Activated T-cell treated with anti-CD3 and anti-CD28 coated beads, Interleukin-2, amount 50 U/mL, for 72 hours (primary cell): ENCODE measurements around the gene DPEP3. TPM values are rescaled to one million over a fixed set of nuclear protein-coding genes. Genes with fewer than 3 reads are reported as not detected.
"Not testable (repeated sequence)": the region's sequence is repeated elsewhere in the genome, so short reads cannot be mapped to it uniquely, and the experiment has no call there.

Experiments
- ATAC-seq, 2 donors: fragments of 150-1000 bp; cut with Tn5 transposase; replicated peaks in 1 of 2; 2 replicates each; pipeline ENCODE4 v1.10.0; 2021; ENCODE audit warnings: moderate library complexity in 2 of 2, mild to moderate bottlenecking in 1 of 2
- DNase-seq, 2 donors: peaks; one replicate each; pipeline ENCODE4 v3.0.0; 2021 to 2022; ENCODE audit warnings: mixed read lengths in 1 of 2
- H3K27ac Mint-ChIP-seq: one replicate; pipeline ENCODE4 v1.8.0; 2022; ENCODE audit warnings: mild to moderate bottlenecking, moderate library complexity, mixed read lengths
- H3K27me3 Mint-ChIP-seq: one replicate; pipeline ENCODE4 v1.8.0; 2022; ENCODE audit warnings: low read depth, mixed read lengths
- H3K36me3 Mint-ChIP-seq, 2 donors: one replicate each; pipeline ENCODE4 v1.8.0; 2022; ENCODE audit warnings: mixed read lengths in 2 of 2, mild to moderate bottlenecking in 1 of 2; ENCODE audit not compliant: insufficient read depth in 2 of 2
- H3K4me1 Mint-ChIP-seq: one replicate; pipeline ENCODE4 v1.8.0; 2022; ENCODE audit warnings: low read depth, mixed read lengths
- H3K4me3 Mint-ChIP-seq, 2 donors: one replicate each; pipeline ENCODE4 v1.8.0; 2022; ENCODE audit warnings: mild to moderate bottlenecking in 2 of 2, mixed read lengths in 2 of 2, moderate library complexity in 2 of 2
- H3K9me3 Mint-ChIP-seq, 2 donors: one replicate each; pipeline ENCODE4 v1.8.0; 2022; ENCODE audit warnings: mixed read lengths in 2 of 2
- total RNA-seq, 2 donors: library from RNA; stranded (reverse); gene quantifications; one replicate each; pipeline ENCODE4 v1.2.3, GENCODE V29; 2022

Gene DPEP3
- under 1 TPM; 0.12 to 0.16 TPM for total RNA-seq

- Mint-ChIP-seq H3K27me3 (no peaks in the 10 kb centered on the region), H3K36me3 (no peaks in the 10 kb centered on the region), H3K9me3 (no peaks in the 10 kb centered on the region), H3K27ac (no peak within 1 kb of the TSS), H3K4me1 (peaks cover 23% of the 10 kb centered on the region), H3K4me3 (no peak within 1 kb of the TSS)
- DNase-seq = peak in 1 of 2 donors; percentile 27
- ATAC-seq = no peak
These were observed at the start of gene DPEP3 for GRCh38 chr16:67979955-67980678. Gene DPEP3 (minus strand): TSS chr16:67980499. CDS start chr16:67980380, 119 bp downstream.

- H3K36me3 Mint-ChIP-seq = peaks cover 0 to 2% of the 10 kb centered on the region in 2 donors
These were observed 48.7 kb upstream of the DPEP3 start for GRCh38 chr16:68028996-68029395.

DNA sequence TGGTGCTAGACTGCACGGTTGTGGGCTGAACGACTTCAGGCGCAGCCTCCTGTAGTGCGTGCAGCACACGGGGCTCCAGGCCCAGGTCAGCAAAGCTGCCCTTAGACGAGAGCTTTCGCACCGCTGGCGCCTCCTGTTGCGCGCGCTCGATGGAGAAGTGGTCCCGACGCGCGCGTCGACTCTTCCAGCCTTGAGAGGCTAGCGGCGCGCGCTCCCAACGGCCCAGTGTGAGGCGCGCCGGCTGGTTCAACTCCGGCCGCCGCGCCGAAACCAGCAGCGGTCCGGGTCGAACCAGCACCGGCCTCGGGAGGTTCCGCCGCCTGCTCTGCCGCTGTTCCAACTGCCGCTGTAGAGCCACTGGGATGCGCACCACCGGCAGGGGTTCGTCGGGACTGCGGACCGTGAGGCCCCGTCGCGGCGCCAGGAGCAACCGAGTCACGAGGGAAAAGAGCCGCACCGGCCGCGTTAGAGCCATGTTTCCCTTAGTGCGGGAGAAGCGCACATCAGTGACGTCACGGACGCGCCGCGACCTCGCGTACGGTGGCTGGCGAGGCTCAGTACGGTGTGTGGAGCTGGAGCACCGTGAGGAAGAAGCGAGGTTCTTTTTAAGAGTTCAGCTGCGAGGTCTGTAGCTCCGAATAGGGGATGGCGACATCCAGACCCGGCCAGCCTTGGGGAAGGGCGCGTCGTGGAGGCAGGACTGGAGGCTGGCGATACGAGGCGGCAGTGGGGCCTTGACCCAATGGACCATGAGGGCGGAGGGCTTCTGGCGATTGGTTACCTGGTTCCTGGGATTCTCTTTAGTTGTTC, 42.6 kb upstream of the DPEP3 start, which contains the start of the genes DDX28 and DUS2:
Gene DDX28, minus strand, starts transcription at position 505 of the 810 bp plus-strand sequence. Its CDS starts 30 bp downstream, at position 475.
Gene DUS2, plus strand, starts transcription at position 557 of the 810 bp plus-strand sequence. CDS start 14,740 bp downstream, outside the sequence.
- Mint-ChIP-seq H3K4me3 (peak within 1 kb of the TSS; percentile 99), H3K9me3 (no peaks in the 10 kb centered on the region), H3K27me3 (no peaks in the 10 kb centered on the region), H3K4me1 (peaks cover 37% of the 10 kb centered on the region), H3K36me3 (peaks cover 3 to 6% of the 10 kb centered on the region in 2 donors), H3K27ac (peak within 1 kb of the TSS; percentile 99)
- peak; percentile 96 to 98 for ATAC-seq
- DNase-seq = peak; percentile 93 to 94

More at GRCh38 chr16:68028996-68029395, 48.7 kb upstream of the DPEP3 start:
- ATAC-seq = no peak
- DNase-seq = no peak
- no peaks in the 10 kb centered on the region for H3K9me3 Mint-ChIP-seq
- no peak overlapping the region for H3K27ac Mint-ChIP-seq
- peaks cover 17% of the 10 kb centered on the region for H3K4me1 Mint-ChIP-seq
- H3K4me3 Mint-ChIP-seq = no peak overlapping the region
- H3K27me3 Mint-ChIP-seq = no peaks in the 10 kb centered on the region

GRCh38 chr16:68022278-68022727, 42.0 kb upstream of the DPEP3 start:
- DNase-seq (no peak), ATAC-seq (peak in 1 of 2 donors; percentile 3)
- Mint-ChIP-seq H3K4me1 (peaks cover 37% of the 10 kb centered on the region), H3K36me3 (peaks cover 3 to 6% of the 10 kb centered on the region in 2 donors), H3K27ac (peak overlapping the region; percentile 89), H3K9me3 (no peaks in the 10 kb centered on the region), H3K4me3 (peak overlapping the region; percentile 99), H3K27me3 (no peaks in the 10 kb centered on the region)

DNA sequence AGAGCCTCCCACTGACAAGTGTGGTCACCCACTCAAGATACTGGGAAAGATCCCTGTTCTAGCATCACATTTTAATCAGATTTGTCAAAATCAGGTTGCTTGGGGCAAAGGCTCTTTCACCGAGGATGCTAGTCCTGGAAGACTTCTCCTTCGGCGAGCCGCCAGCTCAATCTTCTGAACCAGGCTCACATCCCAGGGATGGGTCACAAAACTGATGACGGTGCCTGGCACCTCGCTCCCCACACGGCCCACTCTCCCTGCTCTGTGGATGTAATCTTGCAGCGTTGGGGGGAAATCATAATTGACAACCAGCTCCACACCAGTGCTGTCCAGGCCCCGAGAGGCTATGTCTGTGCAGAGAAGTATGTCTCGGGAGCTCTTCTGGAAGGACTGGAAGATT, 41.2 kb upstream of the DPEP3 start:
- peaks cover 3 to 6% of the 10 kb centered on the region in 2 donors for H3K36me3 Mint-ChIP-seq
- ATAC-seq (no peak), DNase-seq (no peak)
- H3K27me3 Mint-ChIP-seq = no peaks in the 10 kb centered on the region
- peaks cover 37% of the 10 kb centered on the region for H3K4me1 Mint-ChIP-seq
- H3K27ac Mint-ChIP-seq = peak overlapping the region; percentile 16
- H3K4me3 Mint-ChIP-seq = peak overlapping the region; percentile 99
- H3K9me3 Mint-ChIP-seq = no peaks in the 10 kb centered on the region

DNA sequence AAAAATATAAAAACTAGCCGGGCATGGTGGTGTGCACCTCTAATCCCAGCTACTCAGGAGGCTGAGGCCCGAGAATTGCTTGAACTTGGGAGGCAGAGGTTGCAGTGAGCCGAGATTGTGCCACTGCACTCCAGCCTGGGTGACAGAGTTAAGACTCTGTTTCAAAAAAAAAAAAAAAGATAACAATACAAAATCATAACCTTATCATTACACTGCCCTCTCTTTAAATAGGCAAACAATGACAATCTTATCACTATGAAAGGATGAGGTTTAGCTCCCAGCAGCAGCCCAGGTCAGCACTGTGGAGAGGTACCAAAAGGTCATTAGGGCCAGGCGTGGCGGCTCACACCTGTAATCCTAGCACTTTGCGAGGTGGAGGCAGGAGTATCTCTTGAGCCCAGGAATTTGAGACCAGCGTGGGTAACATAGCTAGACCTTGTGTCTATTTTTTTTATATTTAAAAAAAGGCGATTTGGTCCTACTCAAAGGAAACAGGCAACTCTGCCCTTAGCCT, 38.9 kb upstream of the DPEP3 start:
- no peaks in the 10 kb centered on the region for H3K27me3 Mint-ChIP-seq
- H3K36me3 Mint-ChIP-seq = peaks cover 3% of the 10 kb centered on the region in 2 donors
- no peak overlapping the region for H3K27ac Mint-ChIP-seq
- DNase-seq (no peak), ATAC-seq (no peak)
- H3K9me3 Mint-ChIP-seq = no peaks in the 10 kb centered on the region
- no peak overlapping the region for H3K4me3 Mint-ChIP-seq
- H3K4me1 Mint-ChIP-seq = peaks cover 30% of the 10 kb centered on the region

DNA sequence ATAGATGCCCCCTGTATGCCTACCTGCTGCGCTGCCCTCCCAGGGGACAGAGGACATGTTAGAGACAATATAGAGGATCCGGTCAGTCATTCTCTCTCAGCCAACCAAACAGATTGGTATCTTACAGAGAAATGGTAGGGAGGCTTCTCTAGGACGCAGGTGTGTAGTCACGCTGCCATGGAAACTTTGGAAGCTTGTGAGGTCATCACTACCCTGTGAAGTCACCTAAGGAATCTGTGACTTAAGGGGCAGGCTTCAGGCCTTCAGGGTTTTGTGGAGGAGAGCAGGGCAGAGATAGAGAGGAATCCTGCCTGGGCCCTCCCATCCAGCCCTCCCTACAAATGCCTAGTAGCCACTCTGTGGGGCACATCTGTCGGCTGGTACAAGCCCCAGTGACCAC, 35.4 kb upstream of the DPEP3 start, which contains the start of gene DPEP2NB:
Gene DPEP2NB, minus strand, starts transcription at position 231 of the 400 bp plus-strand sequence. Its CDS starts 141 bp downstream, at position 90.
- H3K27ac Mint-ChIP-seq = no peak within 1 kb of the TSS
- no peaks in the 10 kb centered on the region for H3K27me3 Mint-ChIP-seq

DNA sequence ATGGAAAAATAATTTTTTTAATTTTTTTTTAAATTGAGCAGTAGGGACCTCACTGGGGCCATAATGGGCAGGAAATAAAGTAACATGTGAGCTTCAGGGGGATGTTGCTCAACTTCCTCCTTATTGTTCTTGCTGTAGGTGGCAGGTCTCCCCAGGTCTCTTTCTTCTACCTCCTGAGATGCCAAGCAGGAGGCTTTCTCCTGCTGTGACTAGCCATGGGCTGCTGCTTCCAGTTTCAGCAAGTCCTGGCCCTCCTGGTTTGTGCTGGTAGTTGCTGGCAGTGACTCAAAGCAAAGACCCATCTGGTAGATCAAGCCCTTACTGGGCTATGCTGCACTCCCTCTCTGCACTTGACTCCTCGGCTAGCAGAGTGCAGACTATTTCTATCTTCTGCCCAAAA, 33.1 kb upstream of the DPEP3 start:
- H3K4me1 Mint-ChIP-seq = peaks cover 12% of the 10 kb centered on the region
- H3K27me3 Mint-ChIP-seq = no peaks in the 10 kb centered on the region
- H3K9me3 Mint-ChIP-seq = no peaks in the 10 kb centered on the region
- peak; percentile 29 to 44 for ATAC-seq
- no peak for DNase-seq
- H3K36me3 Mint-ChIP-seq = no peaks in the 10 kb centered on the region
- H3K27ac Mint-ChIP-seq = no peak overlapping the region
- no peak overlapping the region for H3K4me3 Mint-ChIP-seq

More for the DNA sequence above, 35.4 kb upstream of the DPEP3 start, which contains the start of gene DPEP2NB:
- Mint-ChIP-seq H3K4me1 (peaks cover 11% of the 10 kb centered on the region), H3K9me3 (no peaks in the 10 kb centered on the region), H3K4me3 (no peak within 1 kb of the TSS), H3K36me3 (no peaks in the 10 kb centered on the region)
- ATAC-seq (no peak), DNase-seq (no peak)

- not testable (repeated sequence) for ATAC-seq, H3K27me3 Mint-ChIP-seq
- peaks cover 30% of the 10 kb centered on the region for H3K4me1 Mint-ChIP-seq
These were observed 29.6 kb upstream of the DPEP3 start for GRCh38 chr16:68009872-68010271.

DNA sequence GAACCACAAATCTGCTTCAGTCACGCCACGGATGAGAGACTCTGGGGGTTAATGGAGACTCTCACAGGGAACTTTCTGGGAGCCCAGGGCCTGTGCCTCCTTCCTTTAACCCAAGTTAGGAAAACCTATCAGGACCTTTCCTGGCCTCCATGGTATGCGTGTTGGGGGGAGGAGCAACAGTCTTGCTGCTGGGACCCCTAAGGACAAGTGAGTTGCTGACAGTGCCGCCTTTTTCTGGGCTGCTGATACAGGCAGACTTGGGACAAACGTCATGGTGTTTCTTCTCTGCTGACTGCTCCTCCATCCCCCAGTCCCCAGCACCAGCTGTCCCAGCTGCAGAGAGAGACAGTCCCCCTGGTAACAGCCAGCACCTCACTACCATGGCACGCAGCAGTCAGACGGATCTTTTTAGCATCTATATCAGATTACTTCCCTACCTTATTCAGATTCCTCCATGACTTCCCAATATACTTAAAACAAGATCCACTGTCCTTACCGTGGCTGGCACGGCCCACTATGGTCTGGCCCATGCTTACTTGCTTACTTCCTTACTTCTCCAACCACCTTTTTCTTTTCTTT, 28.9 kb upstream of the DPEP3 start:
- Mint-ChIP-seq H3K27ac (no peak overlapping the region), H3K27me3 (no peaks in the 10 kb centered on the region), H3K4me1 (peaks cover 32% of the 10 kb centered on the region), H3K9me3 (no peaks in the 10 kb centered on the region), H3K36me3 (no peaks in the 10 kb centered on the region), H3K4me3 (no peak overlapping the region)
- ATAC-seq (no peak), DNase-seq (no peak)

More at GRCh38 chr16:68009872-68010271, 29.6 kb upstream of the DPEP3 start:
- DNase-seq, H3K4me3 Mint-ChIP-seq, H3K9me3 Mint-ChIP-seq, H3K36me3 Mint-ChIP-seq, H3K27ac Mint-ChIP-seq: not testable (repeated sequence)

- peak overlapping the region; percentile 68 for H3K27ac Mint-ChIP-seq
- ATAC-seq = peak; percentile 57 to 86
- H3K4me1 Mint-ChIP-seq = peaks cover 33% of the 10 kb centered on the region
- peak overlapping the region; percentile 36 to 40 for H3K4me3 Mint-ChIP-seq
- H3K36me3 Mint-ChIP-seq = no peaks in the 10 kb centered on the region
- DNase-seq = peak in 1 of 2 donors; percentile 47
- no peaks in the 10 kb centered on the region for H3K9me3 Mint-ChIP-seq
- no peaks in the 10 kb centered on the region for H3K27me3 Mint-ChIP-seq
These were observed 25.5 kb upstream of the DPEP3 start for GRCh38 chr16:68005786-68006286.

DNA sequence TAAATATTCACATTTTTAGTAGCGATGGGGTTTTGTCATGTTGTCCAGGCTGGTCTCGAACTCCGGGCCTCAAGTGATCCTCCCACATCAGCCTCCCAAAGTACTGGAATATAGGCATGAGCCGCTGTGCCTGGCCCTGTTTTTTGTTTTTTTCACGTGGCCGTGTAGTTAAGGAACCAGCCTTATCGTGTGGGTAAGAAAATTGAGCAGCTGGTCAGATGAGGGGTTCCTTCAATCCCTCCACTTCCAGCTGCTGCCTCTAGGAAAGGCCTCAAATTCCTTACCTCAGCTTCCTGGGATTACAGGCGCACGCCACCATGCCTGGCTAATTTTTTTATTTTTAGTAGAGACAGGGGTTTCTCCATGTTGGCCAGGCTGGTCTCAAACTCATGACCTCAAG, 24.9 kb upstream of the DPEP3 start:
- no peak overlapping the region for H3K27ac Mint-ChIP-seq
- no peak for DNase-seq
- ATAC-seq = no peak
- peaks cover 40% of the 10 kb centered on the region for H3K4me1 Mint-ChIP-seq
- no peaks in the 10 kb centered on the region for H3K9me3 Mint-ChIP-seq
- no peak overlapping the region for H3K4me3 Mint-ChIP-seq
- H3K36me3 Mint-ChIP-seq = no peaks in the 10 kb centered on the region
- H3K27me3 Mint-ChIP-seq = no peaks in the 10 kb centered on the region
